ENCODE data around the gene ZBTB38.

GRCh38 chr3:141368925-141369794, 856 bp downstream of the ZBTB38 start:
- TF ChIP-seq, protein P1, sequence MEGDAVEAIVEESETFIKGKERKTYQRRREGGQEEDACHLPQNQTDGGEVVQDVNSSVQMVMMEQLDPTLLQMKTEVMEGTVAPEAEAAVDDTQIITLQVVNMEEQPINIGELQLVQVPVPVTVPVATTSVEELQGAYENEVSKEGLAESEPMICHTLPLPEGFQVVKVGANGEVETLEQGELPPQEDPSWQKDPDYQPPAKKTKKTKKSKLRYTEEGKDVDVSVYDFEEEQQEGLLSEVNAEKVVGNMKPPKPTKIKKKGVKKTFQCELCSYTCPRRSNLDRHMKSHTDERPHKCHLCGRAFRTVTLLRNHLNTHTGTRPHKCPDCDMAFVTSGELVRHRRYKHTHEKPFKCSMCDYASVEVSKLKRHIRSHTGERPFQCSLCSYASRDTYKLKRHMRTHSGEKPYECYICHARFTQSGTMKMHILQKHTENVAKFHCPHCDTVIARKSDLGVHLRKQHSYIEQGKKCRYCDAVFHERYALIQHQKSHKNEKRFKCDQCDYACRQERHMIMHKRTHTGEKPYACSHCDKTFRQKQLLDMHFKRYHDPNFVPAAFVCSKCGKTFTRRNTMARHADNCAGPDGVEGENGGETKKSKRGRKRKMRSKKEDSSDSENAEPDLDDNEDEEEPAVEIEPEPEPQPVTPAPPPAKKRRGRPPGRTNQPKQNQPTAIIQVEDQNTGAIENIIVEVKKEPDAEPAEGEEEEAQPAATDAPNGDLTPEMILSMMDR (IDR thresholded peaks at IDR 0.05), result no peak
- no peak for TF ChIP-seq POLR2A (IDR thresholded peaks at IDR 0.05)
